HG03432 (cell line): ENCODE data around the gene PCLO.

ENCODE experiments used
- ATAC-seq: cut with Tn5 transposase; IDR thresholded peaks from one replicate; pipeline ENCODE4 v1.9.1; 2021; ENCODE audit warnings: mild to moderate bottlenecking, moderate library complexity; ENCODE audit not compliant: unreplicated experiment

Gene PCLO

GRCh38 chr7:82841828-82842227 lies 320.9 kb downstream of the PCLO start:
- ATAC-seq: no peak

- no peak for ATAC-seq
Measured at GRCh38 chr7:82840061-82840460, 322.6 kb downstream of the PCLO start.

- no peak for ATAC-seq
Measured at GRCh38 chr7:82839555-82839954, 323.1 kb downstream of the PCLO start.

- no peak for ATAC-seq
Measured at GRCh38 chr7:82839063-82839462, 323.6 kb downstream of the PCLO start.

- no peak for ATAC-seq
Measured at GRCh38 chr7:82838314-82838713, 324.4 kb downstream of the PCLO start.

GRCh38 chr7:82823073-82823472 lies 339.6 kb downstream of the PCLO start:
- ATAC-seq: no peak

GRCh38 chr7:82821037-82821436 lies 341.6 kb downstream of the PCLO start:
- ATAC-seq: no peak

- no peak for ATAC-seq
Measured at GRCh38 chr7:82818171-82818570, 344.5 kb downstream of the PCLO start.

GRCh38 chr7:82816272-82816671 lies 346.4 kb downstream of the PCLO start:
- ATAC-seq: no peak

GRCh38 chr7:82810558-82811259 lies 352.0 kb downstream of the PCLO start:
- peak; percentile 78 for ATAC-seq

- ATAC-seq: no peak
Measured at GRCh38 chr7:82808633-82809032, 354.1 kb downstream of the PCLO start.

- ATAC-seq: no peak
Measured at GRCh38 chr7:82805527-82805960, 357.1 kb downstream of the PCLO start.

GRCh38 chr7:82803411-82803810 lies 359.3 kb downstream of the PCLO start:
- ATAC-seq: no peak

- no peak for ATAC-seq
Measured at GRCh38 chr7:82789883-82790609, 372.6 kb downstream of the PCLO start.

GRCh38 chr7:82778021-82778420 lies 384.7 kb downstream of the PCLO start:
- no peak for ATAC-seq

GRCh38 chr7:82762880-82763279 lies 399.8 kb downstream of the PCLO start:
- ATAC-seq: no peak

- ATAC-seq: no peak
Measured at GRCh38 chr7:82760831-82761230, 401.9 kb downstream of the PCLO start.

- ATAC-seq: no peak
Measured at GRCh38 chr7:82760074-82760473, 402.6 kb downstream of the PCLO start.

GRCh38 chr7:82755705-82756551 lies 406.8 kb downstream of the PCLO start:
- ATAC-seq: no peak

GRCh38 chr7:82750007-82750406 lies 412.7 kb downstream of the PCLO start:
- ATAC-seq: no peak

GRCh38 chr7:82745820-82746219 lies 416.9 kb downstream of the PCLO start:
- ATAC-seq: no peak

- ATAC-seq: no peak
Measured at GRCh38 chr7:82745117-82745516, 417.6 kb downstream of the PCLO start.
